ENCODE data around the gene HEMK1. TPM values are rescaled to one million over a fixed set of nuclear protein-coding genes. Genes with fewer than 3 reads are reported as not detected.
A peak's percentile ranks its signal among the peaks of the same experiment; 100 is the strongest.

Gene HEMK1
- total and polyA plus RNA-seq, 4 donors, result 11.0 to 21.3 (median 15.1) TPM

- H3K27ac ChIP-seq (ENCODE audit: low read depth in 1 of 2, low read length in 2 of 2), result no peak overlapping the region
- no peak for DNase-seq
- ATAC-seq (ENCODE audit: low FRiP score), result no peak
- H3K27me3 ChIP-seq (ENCODE audit: control insufficient read depth in 1 of 2, insufficient read depth in 2 of 2, low read length in 1 of 2), result no peaks in the 10 kb centered on the region
- no peak overlapping the region for H3K4me3 ChIP-seq (ENCODE audit: low read length in 2 of 2)
- H3K9me3 ChIP-seq (ENCODE audit: control insufficient read depth, low read length), result no peaks in the 10 kb centered on the region
- intact Hi-C loops (cut with DNase I), result no loop called here
- H3K4me1 ChIP-seq (ENCODE audit: control insufficient read depth in 1 of 2, insufficient read depth in 2 of 2, low read length in 2 of 2), result no peaks in the 10 kb centered on the region
- 98 to 100% methylated on average over 3 of the region's 3 CpGs for WGBS, 2 donors
- peaks cover 0 to 2% of the 10 kb centered on the region in 2 donors for H3K36me3 ChIP-seq (ENCODE audit: control insufficient read depth in 1 of 2, insufficient read depth in 2 of 2, low read length in 1 of 2)
Observed at GRCh38 chr3:50628601-50629000, 59.3 kb downstream of the HEMK1 start.

GRCh38 chr3:50630394-50630793 lies 61.1 kb downstream of the HEMK1 start:
- Histone ChIP-seq H3K9me3 (ENCODE audit: control insufficient read depth, low read length) (no peaks in the 10 kb centered on the region), H3K27ac (ENCODE audit: low read depth in 1 of 2, low read length in 2 of 2) (no peak overlapping the region), H3K27me3 (ENCODE audit: control insufficient read depth in 1 of 2, insufficient read depth in 2 of 2, low read length in 1 of 2) (no peaks in the 10 kb centered on the region), H3K4me3 (ENCODE audit: low read length in 2 of 2) (no peak overlapping the region), H3K36me3 (ENCODE audit: control insufficient read depth in 1 of 2, insufficient read depth in 2 of 2, low read length in 1 of 2) (no peaks in the 10 kb centered on the region), H3K4me1 (ENCODE audit: control insufficient read depth in 1 of 2, insufficient read depth in 2 of 2, low read length in 2 of 2) (no peaks in the 10 kb centered on the region)
- DNase-seq, result no peak
- ATAC-seq (ENCODE audit: low FRiP score), result no peak
- intact Hi-C loops (cut with DNase I), result no loop called here
- whole genome bisulfite sequencing, 2 donors, result 95 to 97% methylated on average over 6 of the region's 6 CpGs

- Histone ChIP-seq H3K4me1 (ENCODE audit: control insufficient read depth in 1 of 2, insufficient read depth in 2 of 2, low read length in 2 of 2) (no peaks in the 10 kb centered on the region), H3K9me3 (ENCODE audit: control insufficient read depth, low read length) (no peaks in the 10 kb centered on the region), H3K36me3 (ENCODE audit: control insufficient read depth in 1 of 2, insufficient read depth in 2 of 2, low read length in 1 of 2) (no peaks in the 10 kb centered on the region), H3K27me3 (ENCODE audit: control insufficient read depth in 1 of 2, insufficient read depth in 2 of 2, low read length in 1 of 2) (no peaks in the 10 kb centered on the region), H3K27ac (ENCODE audit: low read depth in 1 of 2, low read length in 2 of 2) (no peak overlapping the region), H3K4me3 (ENCODE audit: low read length in 2 of 2) (no peak overlapping the region)
- DNase-seq (no peak), ATAC-seq (ENCODE audit: low FRiP score) (no peak)
- WGBS, 2 donors, result 90 to 94% methylated on average over 7 of the region's 7 CpGs
- intact Hi-C loops (cut with DNase I), result no loop called here
Observed at GRCh38 chr3:50630877-50631276, 61.6 kb downstream of the HEMK1 start.

GRCh38 chr3:50632450-50632849 lies 63.1 kb downstream of the HEMK1 start:
- Histone ChIP-seq H3K27me3 (ENCODE audit: control insufficient read depth in 1 of 2, insufficient read depth in 2 of 2, low read length in 1 of 2) (no peaks in the 10 kb centered on the region), H3K36me3 (ENCODE audit: control insufficient read depth in 1 of 2, insufficient read depth in 2 of 2, low read length in 1 of 2) (no peaks in the 10 kb centered on the region), H3K9me3 (ENCODE audit: control insufficient read depth, low read length) (no peaks in the 10 kb centered on the region), H3K27ac (ENCODE audit: low read depth in 1 of 2, low read length in 2 of 2) (no peak overlapping the region), H3K4me3 (ENCODE audit: low read length in 2 of 2) (no peak overlapping the region), H3K4me1 (ENCODE audit: control insufficient read depth in 1 of 2, insufficient read depth in 2 of 2, low read length in 2 of 2) (no peaks in the 10 kb centered on the region)
- ATAC-seq (ENCODE audit: low FRiP score) (no peak), DNase-seq (no peak)
- intact Hi-C loops (cut with DNase I), result no loop called here
- 42 to 48% methylated on average over 5 of the region's 5 CpGs for WGBS, 2 donors

GRCh38 chr3:50633230-50633790 lies 64.0 kb downstream of the HEMK1 start:
- H3K9me3 ChIP-seq (ENCODE audit: control insufficient read depth, low read length), result no peaks in the 10 kb centered on the region
- DNase-seq (no peak), ATAC-seq (ENCODE audit: low FRiP score) (no peak)
- no peaks in the 10 kb centered on the region for H3K36me3 ChIP-seq (ENCODE audit: control insufficient read depth in 1 of 2, insufficient read depth in 2 of 2, low read length in 1 of 2)
- no peak overlapping the region for H3K4me3 ChIP-seq (ENCODE audit: low read length in 2 of 2)
- no peaks in the 10 kb centered on the region for H3K27me3 ChIP-seq (ENCODE audit: control insufficient read depth in 1 of 2, insufficient read depth in 2 of 2, low read length in 1 of 2)
- 91 to 95% methylated on average over 5 of the region's 5 CpGs for WGBS, 2 donors
- no peaks in the 10 kb centered on the region for H3K4me1 ChIP-seq (ENCODE audit: control insufficient read depth in 1 of 2, insufficient read depth in 2 of 2, low read length in 2 of 2)
- intact Hi-C loops (cut with DNase I), result no loop called here
- no peak overlapping the region for H3K27ac ChIP-seq (ENCODE audit: low read depth in 1 of 2, low read length in 2 of 2)

- ATAC-seq (ENCODE audit: low FRiP score) (no peak), DNase-seq (no peak)
- intact Hi-C loops (cut with DNase I), result no loop called here
Observed at GRCh38 chr3:50635066-50635465, 65.7 kb downstream of the HEMK1 start.

GRCh38 chr3:50637011-50637410 lies 67.7 kb downstream of the HEMK1 start:
- no peak for ATAC-seq (ENCODE audit: low FRiP score)
- Histone ChIP-seq H3K9me3 (ENCODE audit: control insufficient read depth, low read length) (no peaks in the 10 kb centered on the region), H3K27ac (ENCODE audit: low read depth in 1 of 2, low read length in 2 of 2) (no peak overlapping the region)

More at GRCh38 chr3:50635066-50635465, 65.7 kb downstream of the HEMK1 start:
- Histone ChIP-seq H3K4me3 (ENCODE audit: low read length in 2 of 2) (no peak overlapping the region), H3K36me3 (ENCODE audit: control insufficient read depth in 1 of 2, insufficient read depth in 2 of 2, low read length in 1 of 2) (no peaks in the 10 kb centered on the region), H3K27me3 (ENCODE audit: control insufficient read depth in 1 of 2, insufficient read depth in 2 of 2, low read length in 1 of 2) (no peaks in the 10 kb centered on the region), H3K4me1 (ENCODE audit: control insufficient read depth in 1 of 2, insufficient read depth in 2 of 2, low read length in 2 of 2) (no peaks in the 10 kb centered on the region), H3K27ac (ENCODE audit: low read depth in 1 of 2, low read length in 2 of 2) (no peak overlapping the region), H3K9me3 (ENCODE audit: control insufficient read depth, low read length) (no peaks in the 10 kb centered on the region)

GRCh38 chr3:50637945-50638344 lies 68.6 kb downstream of the HEMK1 start:
- WGBS, 2 donors, result 82 to 94% methylated on average over 3 of the region's 3 CpGs
- Histone ChIP-seq H3K4me3 (ENCODE audit: low read length in 2 of 2) (no peak overlapping the region), H3K36me3 (ENCODE audit: control insufficient read depth in 1 of 2, insufficient read depth in 2 of 2, low read length in 1 of 2) (no peaks in the 10 kb centered on the region), H3K9me3 (ENCODE audit: control insufficient read depth, low read length) (no peaks in the 10 kb centered on the region), H3K4me1 (ENCODE audit: control insufficient read depth in 1 of 2, insufficient read depth in 2 of 2, low read length in 2 of 2) (no peaks in the 10 kb centered on the region), H3K27me3 (ENCODE audit: control insufficient read depth in 1 of 2, insufficient read depth in 2 of 2, low read length in 1 of 2) (no peaks in the 10 kb centered on the region), H3K27ac (ENCODE audit: low read depth in 1 of 2, low read length in 2 of 2) (no peak overlapping the region)
- no peak for ATAC-seq (ENCODE audit: low FRiP score)
- no peak for DNase-seq
- intact Hi-C loops (cut with DNase I), result no loop called here

More at GRCh38 chr3:50637011-50637410, 67.7 kb downstream of the HEMK1 start:
- Histone ChIP-seq H3K27me3 (ENCODE audit: control insufficient read depth in 1 of 2, insufficient read depth in 2 of 2, low read length in 1 of 2) (no peaks in the 10 kb centered on the region), H3K4me1 (ENCODE audit: control insufficient read depth in 1 of 2, insufficient read depth in 2 of 2, low read length in 2 of 2) (no peaks in the 10 kb centered on the region), H3K4me3 (ENCODE audit: low read length in 2 of 2) (no peak overlapping the region), H3K36me3 (ENCODE audit: control insufficient read depth in 1 of 2, insufficient read depth in 2 of 2, low read length in 1 of 2) (no peaks in the 10 kb centered on the region)
- WGBS, 2 donors, result 95 to 96% methylated on average over 4 of the region's 4 CpGs
- intact Hi-C loops (cut with DNase I), result no loop called here
- DNase-seq, result no peak

- no peaks in the 10 kb centered on the region for H3K36me3 ChIP-seq (ENCODE audit: control insufficient read depth in 1 of 2, insufficient read depth in 2 of 2, low read length in 1 of 2)
- no peaks in the 10 kb centered on the region for H3K9me3 ChIP-seq (ENCODE audit: control insufficient read depth, low read length)
- intact Hi-C loops (cut with DNase I), result no loop called here
- H3K27ac ChIP-seq (ENCODE audit: low read depth in 1 of 2, low read length in 2 of 2), result no peak overlapping the region
- no peaks in the 10 kb centered on the region for H3K4me1 ChIP-seq (ENCODE audit: control insufficient read depth in 1 of 2, insufficient read depth in 2 of 2, low read length in 2 of 2)
- no peak overlapping the region for H3K4me3 ChIP-seq (ENCODE audit: low read length in 2 of 2)
- 63 to 75% methylated on average over 6 of the region's 6 CpGs for WGBS, 2 donors
- ATAC-seq (ENCODE audit: low FRiP score), result no peak
- no peaks in the 10 kb centered on the region for H3K27me3 ChIP-seq (ENCODE audit: control insufficient read depth in 1 of 2, insufficient read depth in 2 of 2, low read length in 1 of 2)
- peak in 1 of 2 donors; percentile 59 for DNase-seq
Observed at GRCh38 chr3:50639055-50639494, 69.8 kb downstream of the HEMK1 start.

Data from aorta (tissue), 5 donors.